HG03139 (cell line): ENCODE measurements around the gene WDR70.
"Not testable (repeated sequence)": the region's sequence is repeated elsewhere in the genome, so short reads cannot be mapped to it uniquely, and the experiment has no call there.

ENCODE experiments used
- ATAC-seq: cut with Tn5 transposase; IDR thresholded peaks from one replicate; pipeline ENCODE4 v1.9.1; 2021; ENCODE audit not compliant: unreplicated experiment

WDR70 gene

GRCh38 chr5:37568018-37568753 lies 189.1 kb downstream of the WDR70 start:
- ATAC-seq: no peak

- no peak for ATAC-seq
These were observed 189.8 kb downstream of the WDR70 start for GRCh38 chr5:37568893-37569292.

- ATAC-seq: no peak
These were observed 190.3 kb downstream of the WDR70 start for GRCh38 chr5:37569466-37569865.

GRCh38 chr5:37570597-37570996 lies 191.5 kb downstream of the WDR70 start:
- no peak for ATAC-seq

- no peak for ATAC-seq
These were observed 192.9 kb downstream of the WDR70 start for GRCh38 chr5:37571985-37572384.

GRCh38 chr5:37575541-37576489 lies 196.7 kb downstream of the WDR70 start:
- ATAC-seq: no peak

- no peak for ATAC-seq
These were observed 197.4 kb downstream of the WDR70 start for GRCh38 chr5:37576552-37576951.

GRCh38 chr5:37578176-37578575 lies 199.1 kb downstream of the WDR70 start:
- ATAC-seq: no peak

- ATAC-seq: no peak
These were observed 201.0 kb downstream of the WDR70 start for GRCh38 chr5:37580106-37580505.

- no peak for ATAC-seq
These were observed 203.1 kb downstream of the WDR70 start for GRCh38 chr5:37582202-37582601.

GRCh38 chr5:37593292-37593691 lies 214.2 kb downstream of the WDR70 start:
- ATAC-seq: not testable (repeated sequence)

- ATAC-seq: not testable (repeated sequence)
These were observed 215.7 kb downstream of the WDR70 start for GRCh38 chr5:37594864-37595263.

GRCh38 chr5:37598733-37599132 lies 219.6 kb downstream of the WDR70 start:
- ATAC-seq: no peak

GRCh38 chr5:37601163-37601562 lies 222.0 kb downstream of the WDR70 start:
- no peak for ATAC-seq

- no peak for ATAC-seq
These were observed 224.0 kb downstream of the WDR70 start for GRCh38 chr5:37603072-37603471.

- ATAC-seq: no peak
These were observed 225.2 kb downstream of the WDR70 start for GRCh38 chr5:37604290-37604689.

- ATAC-seq: no peak
These were observed 227.0 kb downstream of the WDR70 start for GRCh38 chr5:37606148-37606547.

GRCh38 chr5:37606632-37607248 lies 227.6 kb downstream of the WDR70 start:
- ATAC-seq: no peak

- no peak for ATAC-seq
These were observed 236.1 kb downstream of the WDR70 start for GRCh38 chr5:37615184-37615583.

GRCh38 chr5:37619353-37619752 lies 240.2 kb downstream of the WDR70 start:
- ATAC-seq: no peak

- ATAC-seq: not testable (repeated sequence)
These were observed 243.2 kb downstream of the WDR70 start for GRCh38 chr5:37622354-37622753.

GRCh38 chr5:37626266-37626665 lies 247.1 kb downstream of the WDR70 start:
- ATAC-seq: no peak
